Measurements from ENCODE around the gene SLC16A9. TPM values are rescaled to one million over a fixed set of nuclear protein-coding genes. Genes with fewer than 3 reads are reported as not detected.

SLC16A9 gene
- total RNA-seq, 1 experiment from 2014 or later: 1.3 TPM

DNA sequence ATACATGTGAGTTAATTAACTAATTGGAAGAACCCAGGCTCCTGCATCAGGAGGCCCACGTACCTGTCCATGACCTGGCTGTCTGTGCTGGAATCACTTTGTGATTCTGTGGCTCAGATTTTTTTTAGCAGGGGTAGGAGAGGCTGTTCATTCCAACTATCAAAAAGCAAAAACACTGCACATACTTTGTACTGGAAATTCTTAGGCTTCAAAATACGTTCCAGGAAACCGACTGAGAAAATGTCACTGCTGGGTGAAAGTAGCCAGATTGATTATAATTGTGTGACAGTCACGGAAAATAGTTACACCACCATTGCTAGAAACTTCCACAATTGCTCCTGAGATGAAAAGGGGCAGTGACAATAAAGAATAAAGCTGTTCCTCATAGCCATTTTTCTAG, 91.0 kb downstream of the SLC16A9 start:
- no peaks in the 10 kb centered on the region for H3K36me3 ChIP-seq
- H3K4me3 ChIP-seq: no peak overlapping the region
- DNase-seq: no peak
- H3K9me3 ChIP-seq (replicated peaks): no peaks in the 10 kb centered on the region
- no peaks in the 10 kb centered on the region for H3K27me3 ChIP-seq
- H3K4me1 ChIP-seq: no peaks in the 10 kb centered on the region
- no peak overlapping the region for H3K27ac ChIP-seq

DNA sequence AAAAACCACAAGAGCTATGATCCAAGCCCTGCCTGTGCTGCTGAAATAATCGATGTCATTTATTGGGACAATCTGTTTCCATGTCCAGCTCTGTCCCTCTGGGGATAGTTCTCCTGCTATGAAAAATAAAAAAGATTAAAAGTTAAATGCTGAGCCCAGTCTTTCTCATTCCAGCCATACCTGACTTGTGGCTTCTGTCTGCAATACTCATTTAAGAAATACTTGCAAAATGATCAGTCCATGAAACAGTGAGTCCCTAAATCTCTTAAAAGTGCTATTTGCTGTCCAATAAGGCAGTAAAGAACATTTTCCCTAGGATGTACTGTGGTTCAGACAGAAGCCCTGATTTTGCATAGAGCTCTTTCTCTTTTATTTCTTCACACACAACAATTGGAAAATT, 91.7 kb downstream of the SLC16A9 start:
- Histone ChIP-seq H3K9me3 (replicated peaks) (no peaks in the 10 kb centered on the region), H3K4me3 (no peak overlapping the region), H3K4me1 (no peaks in the 10 kb centered on the region), H3K36me3 (no peaks in the 10 kb centered on the region), H3K27ac (no peak overlapping the region), H3K27me3 (no peaks in the 10 kb centered on the region)
- DNase-seq: no peak

DNA sequence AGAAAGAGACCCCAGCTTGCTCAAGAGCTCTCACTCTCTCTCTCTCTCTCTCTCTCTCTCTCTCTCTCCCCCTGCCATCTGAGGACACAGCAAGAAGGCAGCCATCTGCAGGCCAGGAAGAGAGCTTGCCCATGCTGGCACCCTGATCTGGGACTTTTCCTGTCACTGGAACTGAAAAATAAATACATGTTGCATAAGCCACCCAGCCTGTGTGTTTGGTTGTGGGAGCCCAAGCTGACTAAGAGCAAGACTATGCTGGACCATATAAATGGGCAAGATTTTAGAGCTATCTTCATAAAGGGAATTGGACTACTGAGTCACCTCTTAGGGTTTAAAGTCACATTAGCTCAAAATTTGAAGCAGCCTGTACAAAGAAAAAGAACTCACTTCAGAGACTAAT, 98.6 kb downstream of the SLC16A9 start:
- Histone ChIP-seq H3K4me1 (no peaks in the 10 kb centered on the region), H3K27ac (no peak overlapping the region), H3K36me3 (no peaks in the 10 kb centered on the region), H3K27me3 (no peaks in the 10 kb centered on the region), H3K4me3 (no peak overlapping the region), H3K9me3 (replicated peaks) (no peaks in the 10 kb centered on the region)
- no peak for DNase-seq

DNA sequence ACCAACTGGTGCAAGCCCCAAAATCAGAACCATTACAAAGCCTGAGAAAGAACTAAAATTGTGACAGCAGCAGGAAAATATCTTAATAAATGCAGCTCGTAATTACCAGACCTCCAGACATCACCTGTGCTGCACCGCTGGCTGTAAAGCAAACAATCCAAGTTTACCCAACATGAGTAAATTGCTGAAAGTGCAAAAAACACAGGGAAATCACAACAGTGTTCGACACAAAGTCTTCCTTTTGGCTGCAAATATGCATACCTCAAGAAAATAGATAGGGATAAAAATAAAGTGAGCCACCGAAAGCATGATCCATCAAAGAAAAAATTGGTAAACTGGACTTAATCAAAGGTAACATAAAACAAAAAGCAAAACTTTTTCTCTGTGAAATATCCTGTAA, 101.7 kb downstream of the SLC16A9 start:
- no peaks in the 10 kb centered on the region for H3K36me3 ChIP-seq
- DNase-seq: no peak
- H3K27me3 ChIP-seq: no peaks in the 10 kb centered on the region
- no peaks in the 10 kb centered on the region for H3K4me1 ChIP-seq
- no peak overlapping the region for H3K4me3 ChIP-seq
- H3K9me3 ChIP-seq (replicated peaks): no peaks in the 10 kb centered on the region
- no peak overlapping the region for H3K27ac ChIP-seq

DNA sequence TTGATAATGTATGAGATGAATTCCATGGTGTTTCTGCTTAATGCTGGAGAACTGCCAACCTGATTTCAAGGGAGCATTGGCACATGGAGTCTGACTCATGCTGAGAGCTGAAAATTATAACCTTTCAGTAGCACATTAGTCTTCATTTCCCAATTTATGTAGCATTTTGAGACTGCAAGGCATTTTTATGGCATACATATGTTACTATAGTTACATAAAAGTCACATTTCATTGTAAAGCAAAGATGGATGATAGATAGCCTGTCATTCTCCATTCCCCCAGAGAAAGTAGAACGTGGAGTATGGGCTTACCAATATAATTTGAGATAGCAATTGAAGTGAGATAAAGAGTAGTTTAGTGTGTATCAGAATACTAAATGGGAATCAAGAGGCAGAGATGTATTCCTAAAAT, 103.1 kb downstream of the SLC16A9 start:
- Histone ChIP-seq H3K4me3 (no peak overlapping the region), H3K4me1 (no peaks in the 10 kb centered on the region), H3K27ac (no peak overlapping the region), H3K36me3 (no peaks in the 10 kb centered on the region), H3K9me3 (replicated peaks) (no peaks in the 10 kb centered on the region), H3K27me3 (no peaks in the 10 kb centered on the region)
- no peak for DNase-seq

DNA sequence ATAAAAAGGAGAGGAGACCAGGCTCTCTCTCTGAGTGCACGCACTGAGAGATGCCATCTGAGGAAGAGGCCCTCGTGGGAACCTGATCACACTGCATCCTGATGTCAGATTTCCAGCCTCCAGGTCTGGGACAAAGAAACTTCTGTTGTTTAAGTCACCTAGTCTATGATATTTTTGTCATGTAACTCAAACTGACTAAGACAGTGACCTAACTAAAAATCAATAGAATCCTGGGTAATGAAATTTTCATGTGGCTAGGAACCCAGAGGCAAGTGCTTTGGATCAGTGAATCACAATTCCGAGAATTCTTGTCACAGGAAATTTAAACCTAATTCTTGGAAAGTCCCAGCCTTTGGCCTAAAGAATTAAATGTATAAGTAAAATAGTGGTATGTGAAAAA, 107.7 kb downstream of the SLC16A9 start:
- Histone ChIP-seq H3K27ac (no peak overlapping the region), H3K27me3 (no peaks in the 10 kb centered on the region), H3K9me3 (replicated peaks) (no peaks in the 10 kb centered on the region), H3K4me1 (no peaks in the 10 kb centered on the region), H3K4me3 (no peak overlapping the region), H3K36me3 (no peaks in the 10 kb centered on the region)
- no peak for DNase-seq

Other genes with a start within 250 kb of the SLC16A9 start
- 10.5 and 16.0 TPM in 2 replicates for gene MRLN, start 43.6 kb upstream of the SLC16A9 start, total RNA-seq (2014; rRNA removed; shearing (Covaris generic))
- 18.2 and 19.1 TPM in 2 replicates for gene CCDC6, start 196.7 kb upstream of the SLC16A9 start, total RNA-seq (2014; rRNA removed; shearing (Covaris generic))

Data from SJCRH30 (cell line).